ENCODE results near the gene OR2A12. TPM values are rescaled to one million over a fixed set of nuclear protein-coding genes. Genes with fewer than 3 reads are reported as not detected.
A peak's percentile ranks its signal among the peaks of the same experiment; 100 is the strongest.
"Not testable (repeated sequence)": the region's sequence is repeated elsewhere in the genome, so short reads cannot be mapped to it uniquely, and the experiment has no call there.

The OR2A12 gene
- polyA plus RNA-seq (ENCODE audit: insufficient read depth in 1 of 5, insufficient read length in 5 of 5, low replicate concordance in 1 of 5): under 1 TPM in 3 of 5 donors, not detected in 2; 0.03 to 0.09 (median 0.04) TPM
- long read RNA-seq, donor 1: 0 reads
- long read RNA-seq, donor 2: 0 reads
- long read RNA-seq, donor 3: 0 reads
- long read RNA-seq, donor 4: 0 reads
- long read RNA-seq, donor 5: 0 reads
- long read RNA-seq, donor 6: 0 reads
- long read RNA-seq, donor 7: 0 reads
- long read RNA-seq, donor 8: 0 reads

GRCh38 chr7:144085978-144086377 is at the start of gene OR2A12:
Gene OR2A12 (plus strand): TSS chr7:144086278. CDS start chr7:144095108, 8,830 bp downstream.
- DNase-seq: no peak

DNA sequence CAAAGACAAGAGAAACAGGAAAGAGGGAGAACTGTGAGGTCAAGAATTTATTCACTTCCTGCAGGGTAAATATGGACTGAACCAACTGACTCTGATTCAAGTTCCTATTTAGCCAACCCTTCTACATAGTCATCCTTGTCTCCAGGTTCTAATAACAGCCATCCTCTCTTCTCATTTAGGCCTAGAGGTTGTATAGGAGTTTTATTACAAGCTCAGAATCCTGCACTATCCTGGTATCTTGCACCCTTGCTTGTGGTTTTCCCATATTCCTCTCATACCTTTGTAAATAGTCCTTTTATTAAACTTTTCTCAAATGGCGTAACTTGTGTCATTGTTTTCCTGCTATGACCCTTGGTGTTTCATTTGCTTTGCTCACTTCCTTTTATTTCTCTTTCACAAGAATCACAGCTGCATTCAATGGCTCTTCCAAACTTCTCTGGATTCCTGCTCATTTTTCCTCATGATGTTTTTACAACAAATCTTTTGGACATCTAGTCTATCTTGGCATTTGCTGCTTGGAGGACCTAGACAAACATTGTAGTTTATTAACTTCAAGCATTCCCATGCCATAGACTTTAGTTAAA is 49.7 kb upstream of the OR2A12 start:
- DNase-seq: peak in 1 of 2 donors; percentile 21

GRCh38 chr7:144037414-144038035 is 48.6 kb upstream of the OR2A12 start:
- peak; percentile 58 to 62 for DNase-seq

- DNase-seq: no peak
Measured at GRCh38 chr7:144038887-144039286, 47.2 kb upstream of the OR2A12 start.

DNA sequence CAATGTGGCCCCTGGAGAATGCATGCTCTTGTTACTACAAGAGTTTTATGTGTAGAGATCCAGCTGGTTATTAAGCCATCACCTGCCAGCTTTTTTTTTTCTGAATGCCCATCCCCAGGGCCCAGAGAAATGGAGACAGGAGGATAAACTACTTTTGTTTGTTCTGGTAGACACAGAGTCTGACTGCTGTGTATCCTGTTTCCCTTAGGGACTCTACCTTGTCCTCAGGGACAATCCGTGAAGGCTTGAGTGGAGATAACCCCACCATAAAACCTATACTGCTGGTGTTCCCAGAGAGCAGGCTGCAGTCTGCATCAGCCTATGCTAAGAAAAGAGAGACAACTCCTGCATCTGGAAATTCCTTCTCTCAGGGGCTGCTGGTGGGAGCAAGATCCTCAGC is 37.4 kb upstream of the OR2A12 start, which contains the start of gene OR2A5:
Gene OR2A5, plus strand, starts transcription at position 301 of the 400 bp plus-strand sequence. CDS start 1,454 bp downstream, outside the sequence.
- no peak for DNase-seq

- no peak for DNase-seq
Measured at GRCh38 chr7:144049491-144049890, 36.6 kb upstream of the OR2A12 start.

GRCh38 chr7:144050093-144050492 is 36.0 kb upstream of the OR2A12 start:
- no peak for DNase-seq

GRCh38 chr7:144050884-144051283 is 35.2 kb upstream of the OR2A12 start:
- not testable (repeated sequence) for DNase-seq

- DNase-seq: no peak
Measured at GRCh38 chr7:144057954-144058353, 28.1 kb upstream of the OR2A12 start.

GRCh38 chr7:144063710-144064109 is 22.4 kb upstream of the OR2A12 start:
- DNase-seq: no peak

DNA sequence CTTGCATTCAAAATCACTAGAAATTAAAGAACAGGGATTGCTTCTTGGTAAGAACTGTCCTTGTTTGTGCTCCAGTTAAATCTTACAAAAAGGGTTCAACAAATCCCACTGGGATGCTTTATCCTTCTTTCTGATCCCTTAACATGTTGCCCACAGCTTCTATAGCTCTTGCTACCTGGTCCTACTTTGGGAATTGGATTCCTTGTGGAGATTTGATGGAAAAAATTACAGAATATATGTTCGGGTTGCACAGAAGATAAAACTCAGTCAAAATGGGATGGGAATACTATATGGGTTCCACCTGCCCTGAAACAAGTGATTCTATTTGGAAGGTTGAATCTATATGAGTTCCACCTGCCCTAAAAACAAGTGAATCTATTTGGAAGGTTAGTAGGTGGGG is 16.6 kb upstream of the OR2A12 start, which contains the start of gene OR2A25:
Gene OR2A25, plus strand, starts transcription at position 301 of the 400 bp plus-strand sequence. CDS start 4,409 bp downstream, outside the sequence.
- no peak for DNase-seq

DNA sequence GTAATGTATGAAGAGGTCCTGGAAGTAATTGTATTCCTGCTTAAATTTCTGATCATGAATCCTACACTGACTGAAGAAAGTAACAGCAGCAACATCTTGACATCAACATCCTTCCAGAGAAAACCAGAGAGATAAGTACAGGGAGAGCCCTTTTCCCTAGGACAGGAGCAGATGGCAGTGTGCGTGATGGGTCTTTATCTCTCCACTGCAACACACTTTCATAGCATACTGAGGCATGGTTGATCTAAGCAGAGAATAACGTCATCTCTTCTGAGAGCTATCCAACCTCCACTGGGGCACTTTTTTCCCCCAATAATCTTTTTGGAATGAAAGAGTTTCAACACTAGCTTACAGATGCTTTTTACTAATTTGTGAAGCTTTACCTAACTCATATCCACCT is 16.1 kb upstream of the OR2A12 start:
- no peak for DNase-seq

- DNase-seq: no peak
Measured at GRCh38 chr7:144074374-144074773, 11.7 kb upstream of the OR2A12 start.

- no peak for DNase-seq
Measured at GRCh38 chr7:144086730-144087129, 652 bp downstream of the OR2A12 start.

GRCh38 chr7:144087230-144087629 is 1.2 kb downstream of the OR2A12 start:
- no peak for DNase-seq

DNA sequence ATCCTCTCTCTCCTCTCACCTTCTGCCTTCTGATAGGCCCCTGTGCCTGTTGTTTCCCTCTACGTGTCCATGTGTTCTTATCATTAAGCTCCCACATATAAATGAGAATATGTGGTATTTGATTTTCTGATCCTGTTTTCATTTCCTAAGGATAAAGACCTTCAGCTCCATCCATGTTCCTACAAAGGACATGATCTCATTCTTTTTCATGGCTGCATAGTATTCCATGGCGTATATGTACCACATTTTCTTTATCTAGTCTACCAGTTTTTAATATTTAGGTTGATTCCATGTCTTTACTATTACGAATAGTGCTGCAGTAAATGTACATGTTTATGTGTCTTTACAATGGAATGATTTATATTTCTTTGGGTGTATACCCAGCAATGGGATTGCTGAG is 4.6 kb downstream of the OR2A12 start:
- DNase-seq: no peak

GRCh38 chr7:144098776-144099175 is 12.7 kb downstream of the OR2A12 start:
- DNase-seq: no peak

- no peak for DNase-seq
Measured at GRCh38 chr7:144100607-144101006, 14.5 kb downstream of the OR2A12 start.

DNA sequence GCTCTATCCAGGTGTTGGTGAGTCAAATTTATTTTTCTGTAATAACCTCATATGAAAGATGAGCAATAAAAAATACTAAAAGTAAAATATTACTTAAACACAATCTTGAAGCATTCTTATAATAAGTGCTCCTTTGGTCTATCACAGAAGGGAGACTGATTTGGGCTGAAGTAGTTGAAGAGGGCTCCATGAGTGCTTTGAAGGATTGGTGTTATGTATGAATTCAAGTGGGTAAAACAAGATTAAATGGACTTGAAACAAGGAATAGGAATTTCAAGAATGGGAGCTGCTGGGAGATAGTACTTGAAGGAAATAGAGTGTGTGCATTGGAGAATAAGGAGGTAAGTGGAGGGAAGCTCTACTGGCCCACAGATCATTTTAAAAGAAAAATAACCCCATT is 16.0 kb downstream of the OR2A12 start:
- DNase-seq: no peak

GRCh38 chr7:144105211-144105610 is 19.1 kb downstream of the OR2A12 start:
- peak; percentile 40 for DNase-seq

GRCh38 chr7:144109283-144109682 is 23.2 kb downstream of the OR2A12 start, which contains the start of gene OR2A2:
Gene OR2A2 (plus strand): TSS chr7:144109583. CDS start chr7:144109583, 0 bp downstream.
- no peak for DNase-seq

GRCh38 chr7:144110272-144110671 is 24.2 kb downstream of the OR2A12 start:
- DNase-seq: no peak

- DNase-seq: peak; percentile 67 to 77
Measured at GRCh38 chr7:144113651-144114050, 27.6 kb downstream of the OR2A12 start.

Data from right lung (tissue), 10 donors.